NB4 (cell line): Measurements from ENCODE around the gene FBXL17.

Experiments used
- POLR2A ChIP-seq: IDR thresholded peaks from 2 replicates; pipeline ENCODE4 v1.6.1; 2011; ENCODE audit warnings: mild to moderate bottlenecking; ENCODE audit not compliant: insufficient read length; ENCODE audit errors: extremely low read depth
- TF ChIP-seq, protein P1 (sequence below): IDR thresholded peaks from 2 replicates; pipeline ENCODE4 v1.6.1; 2011; ENCODE audit warnings: low read depth, low read length
- TF ChIP-seq, protein P2 (sequence below): IDR thresholded peaks from one replicate; pipeline ENCODE4 v1.5.1; 2012; ENCODE audit warnings: low read depth, low read length

DNA sequence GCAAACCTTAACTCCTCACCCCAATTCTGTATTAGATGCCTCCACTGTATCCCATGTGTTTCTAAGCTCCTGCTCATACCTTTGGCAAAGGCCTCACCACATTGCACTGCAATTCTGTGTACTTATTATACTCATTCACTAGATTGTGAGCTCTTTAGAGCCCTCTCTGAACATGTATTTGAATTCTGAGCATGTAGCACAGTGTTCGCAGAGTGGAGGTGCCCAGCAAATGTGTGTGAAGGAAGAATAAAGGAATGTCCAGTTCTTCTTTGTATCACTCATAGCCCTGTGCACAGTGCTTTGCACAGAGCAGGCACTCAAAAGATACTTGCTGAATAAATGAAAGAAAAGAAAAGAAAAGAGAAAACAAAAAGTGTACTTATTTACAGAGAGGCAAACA, 410.1 kb downstream of the FBXL17 start:
- TF ChIP-seq, protein P1, sequence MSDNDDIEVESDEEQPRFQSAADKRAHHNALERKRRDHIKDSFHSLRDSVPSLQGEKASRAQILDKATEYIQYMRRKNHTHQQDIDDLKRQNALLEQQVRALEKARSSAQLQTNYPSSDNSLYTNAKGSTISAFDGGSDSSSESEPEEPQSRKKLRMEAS: no peak
- TF ChIP-seq, protein P2, sequence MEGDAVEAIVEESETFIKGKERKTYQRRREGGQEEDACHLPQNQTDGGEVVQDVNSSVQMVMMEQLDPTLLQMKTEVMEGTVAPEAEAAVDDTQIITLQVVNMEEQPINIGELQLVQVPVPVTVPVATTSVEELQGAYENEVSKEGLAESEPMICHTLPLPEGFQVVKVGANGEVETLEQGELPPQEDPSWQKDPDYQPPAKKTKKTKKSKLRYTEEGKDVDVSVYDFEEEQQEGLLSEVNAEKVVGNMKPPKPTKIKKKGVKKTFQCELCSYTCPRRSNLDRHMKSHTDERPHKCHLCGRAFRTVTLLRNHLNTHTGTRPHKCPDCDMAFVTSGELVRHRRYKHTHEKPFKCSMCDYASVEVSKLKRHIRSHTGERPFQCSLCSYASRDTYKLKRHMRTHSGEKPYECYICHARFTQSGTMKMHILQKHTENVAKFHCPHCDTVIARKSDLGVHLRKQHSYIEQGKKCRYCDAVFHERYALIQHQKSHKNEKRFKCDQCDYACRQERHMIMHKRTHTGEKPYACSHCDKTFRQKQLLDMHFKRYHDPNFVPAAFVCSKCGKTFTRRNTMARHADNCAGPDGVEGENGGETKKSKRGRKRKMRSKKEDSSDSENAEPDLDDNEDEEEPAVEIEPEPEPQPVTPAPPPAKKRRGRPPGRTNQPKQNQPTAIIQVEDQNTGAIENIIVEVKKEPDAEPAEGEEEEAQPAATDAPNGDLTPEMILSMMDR: no peak
- TF ChIP-seq POLR2A: no peak
